ENCODE measurements around the gene ZNF17. TPM values are rescaled to one million over a fixed set of nuclear protein-coding genes. Genes with fewer than 3 reads are reported as not detected.

Gene ZNF17
- total and polyA plus RNA-seq, 8 donors: 1.5 to 138 (median 3.6) TPM

DNA sequence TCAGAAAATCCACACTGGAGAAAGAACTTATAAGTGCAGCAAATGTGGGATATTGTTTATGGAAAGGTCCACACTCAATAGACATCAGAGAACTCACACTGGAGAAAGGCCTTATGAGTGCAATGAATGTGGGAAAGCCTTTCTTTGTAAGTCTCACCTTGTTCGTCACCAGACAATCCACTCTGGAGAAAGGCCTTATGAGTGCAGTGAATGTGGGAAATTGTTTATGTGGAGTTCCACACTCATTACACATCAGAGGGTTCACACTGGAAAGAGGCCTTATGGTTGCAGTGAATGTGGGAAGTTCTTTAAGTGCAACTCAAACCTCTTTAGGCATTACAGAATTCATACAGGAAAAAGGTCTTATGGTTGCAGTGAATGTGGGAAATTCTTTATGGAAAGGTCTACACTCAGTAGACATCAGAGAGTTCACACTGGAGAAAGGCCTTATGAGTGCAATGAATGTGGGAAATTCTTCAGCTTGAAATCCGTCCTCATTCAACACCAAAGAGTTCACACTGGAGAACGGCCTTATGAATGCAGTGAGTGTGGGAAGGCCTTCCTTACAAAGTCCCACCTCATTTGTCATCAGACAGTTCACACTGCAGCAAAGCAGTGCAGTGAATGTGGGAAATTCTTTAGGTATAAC, 33.3 kb upstream of the ZNF17 start:
- peaks cover 22 to 95% (median 70%) of the 10 kb centered on the region in 4 donors for H3K9me3 ChIP-seq
- 87 to 98% (median 93%) methylated on average over 3 of the region's 3 CpGs for WGBS, 5 donors
- peaks cover 29 to 64% (median 57%) of the 10 kb centered on the region in 4 donors for H3K36me3 ChIP-seq
- TF ChIP-seq EP300 (IDR thresholded peaks at IDR 0.05) (no peak), POLR2AphosphoS5 (IDR thresholded peaks at IDR 0.05) (no peak), POLR2A (IDR thresholded peaks at IDR 0.05) (no peak)
- TF ChIP-seq, protein P1, sequence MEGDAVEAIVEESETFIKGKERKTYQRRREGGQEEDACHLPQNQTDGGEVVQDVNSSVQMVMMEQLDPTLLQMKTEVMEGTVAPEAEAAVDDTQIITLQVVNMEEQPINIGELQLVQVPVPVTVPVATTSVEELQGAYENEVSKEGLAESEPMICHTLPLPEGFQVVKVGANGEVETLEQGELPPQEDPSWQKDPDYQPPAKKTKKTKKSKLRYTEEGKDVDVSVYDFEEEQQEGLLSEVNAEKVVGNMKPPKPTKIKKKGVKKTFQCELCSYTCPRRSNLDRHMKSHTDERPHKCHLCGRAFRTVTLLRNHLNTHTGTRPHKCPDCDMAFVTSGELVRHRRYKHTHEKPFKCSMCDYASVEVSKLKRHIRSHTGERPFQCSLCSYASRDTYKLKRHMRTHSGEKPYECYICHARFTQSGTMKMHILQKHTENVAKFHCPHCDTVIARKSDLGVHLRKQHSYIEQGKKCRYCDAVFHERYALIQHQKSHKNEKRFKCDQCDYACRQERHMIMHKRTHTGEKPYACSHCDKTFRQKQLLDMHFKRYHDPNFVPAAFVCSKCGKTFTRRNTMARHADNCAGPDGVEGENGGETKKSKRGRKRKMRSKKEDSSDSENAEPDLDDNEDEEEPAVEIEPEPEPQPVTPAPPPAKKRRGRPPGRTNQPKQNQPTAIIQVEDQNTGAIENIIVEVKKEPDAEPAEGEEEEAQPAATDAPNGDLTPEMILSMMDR (IDR thresholded peaks at IDR 0.05): no peak
- H3K27ac ChIP-seq: no peak overlapping the region
- intact Hi-C loops (cut with DNase I; ENCODE audit: low total_unique reads): no loop called here
- no peak for DNase-seq
- no peaks in the 10 kb centered on the region for H3K4me1 ChIP-seq
- H3K27me3 ChIP-seq: no peaks in the 10 kb centered on the region
- H3K4me3 ChIP-seq: no peak overlapping the region

DNA sequence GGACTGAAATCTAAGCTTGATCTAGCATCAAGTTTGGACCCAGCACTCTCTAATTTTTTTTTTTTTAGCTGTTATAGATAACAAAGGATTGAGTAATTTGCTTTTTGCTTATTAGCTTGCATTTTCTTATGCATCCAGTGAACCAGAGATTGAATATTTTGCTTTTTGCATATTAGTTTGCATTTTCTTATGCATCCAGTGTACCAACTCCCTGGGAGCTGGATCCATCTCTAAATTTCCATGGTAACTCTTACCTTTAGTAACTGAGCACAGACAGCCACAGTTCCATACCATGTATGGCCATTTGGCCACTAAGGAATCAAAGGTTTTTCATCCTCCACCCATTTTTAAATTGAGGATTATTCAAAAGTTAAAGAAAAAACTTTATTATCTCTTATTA, 30.0 kb upstream of the ZNF17 start:
- no peak overlapping the region for H3K4me3 ChIP-seq
- TF ChIP-seq EP300 (IDR thresholded peaks at IDR 0.05) (no peak), POLR2A (IDR thresholded peaks at IDR 0.05) (no peak), POLR2AphosphoS5 (IDR thresholded peaks at IDR 0.05) (no peak)
- TF ChIP-seq, protein P1 (IDR thresholded peaks at IDR 0.05): no peak
- no peaks in the 10 kb centered on the region for H3K4me1 ChIP-seq
- no peak overlapping the region for H3K27ac ChIP-seq
- DNase-seq: no peak
- H3K9me3 ChIP-seq: peaks cover 22 to 76% (median 45%) of the 10 kb centered on the region in 4 donors
- intact Hi-C loops (cut with DNase I; ENCODE audit: low total_unique reads): no loop called here
- H3K27me3 ChIP-seq: no peaks in the 10 kb centered on the region
- peaks cover 13 to 31% (median 24%) of the 10 kb centered on the region in 4 donors for H3K36me3 ChIP-seq

DNA sequence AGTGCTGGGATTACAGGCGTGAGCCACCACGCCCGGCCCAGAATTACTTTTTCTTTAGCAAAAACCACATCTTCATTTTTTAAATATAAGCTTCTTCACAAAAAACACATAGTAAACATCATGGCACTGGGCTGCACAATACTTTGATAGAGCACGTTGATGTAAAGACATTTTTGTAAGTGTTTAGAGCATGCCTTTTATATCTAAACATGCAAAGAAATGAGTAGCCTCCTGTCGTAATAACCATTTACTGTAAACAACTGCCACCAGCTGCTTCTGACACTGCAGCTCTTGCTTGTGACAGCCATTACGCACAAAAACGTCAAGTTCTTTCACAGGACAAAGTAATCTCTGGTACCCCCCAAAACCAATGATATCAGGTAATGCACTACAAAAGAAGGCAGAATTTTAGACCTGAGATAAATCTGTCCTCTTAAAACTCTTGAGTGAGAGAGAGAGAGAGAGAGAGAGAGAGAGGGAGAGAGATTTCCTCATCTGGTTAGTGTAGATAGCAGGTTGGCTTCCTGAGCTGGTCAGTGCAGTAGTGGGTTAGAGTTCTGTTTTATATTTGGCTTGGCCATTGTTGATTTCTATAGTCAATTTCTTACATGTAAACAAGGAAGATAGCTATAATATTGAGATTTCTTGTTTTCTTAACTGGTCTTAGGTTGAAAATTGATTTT, 28.0 kb upstream of the ZNF17 start:
- H3K9me3 ChIP-seq: peaks cover 8 to 56% (median 26%) of the 10 kb centered on the region in 4 donors
- H3K4me3 ChIP-seq: no peak overlapping the region
- no peak overlapping the region for H3K27ac ChIP-seq
- DNase-seq: no peak
- no peaks in the 10 kb centered on the region for H3K4me1 ChIP-seq
- 67 to 76% (median 74%) methylated on average over 7 of the region's 7 CpGs for WGBS, 5 donors
- H3K36me3 ChIP-seq: peaks cover 0 to 11% (median 5%) of the 10 kb centered on the region in 4 donors
- H3K27me3 ChIP-seq: no peaks in the 10 kb centered on the region
- intact Hi-C loops (cut with DNase I; ENCODE audit: low total_unique reads): no loop called here
- TF ChIP-seq POLR2AphosphoS5 (IDR thresholded peaks at IDR 0.05) (no peak), EP300 (IDR thresholded peaks at IDR 0.05) (no peak), POLR2A (IDR thresholded peaks at IDR 0.05) (no peak)
- TF ChIP-seq, protein P1 (IDR thresholded peaks at IDR 0.05): no peak

DNA sequence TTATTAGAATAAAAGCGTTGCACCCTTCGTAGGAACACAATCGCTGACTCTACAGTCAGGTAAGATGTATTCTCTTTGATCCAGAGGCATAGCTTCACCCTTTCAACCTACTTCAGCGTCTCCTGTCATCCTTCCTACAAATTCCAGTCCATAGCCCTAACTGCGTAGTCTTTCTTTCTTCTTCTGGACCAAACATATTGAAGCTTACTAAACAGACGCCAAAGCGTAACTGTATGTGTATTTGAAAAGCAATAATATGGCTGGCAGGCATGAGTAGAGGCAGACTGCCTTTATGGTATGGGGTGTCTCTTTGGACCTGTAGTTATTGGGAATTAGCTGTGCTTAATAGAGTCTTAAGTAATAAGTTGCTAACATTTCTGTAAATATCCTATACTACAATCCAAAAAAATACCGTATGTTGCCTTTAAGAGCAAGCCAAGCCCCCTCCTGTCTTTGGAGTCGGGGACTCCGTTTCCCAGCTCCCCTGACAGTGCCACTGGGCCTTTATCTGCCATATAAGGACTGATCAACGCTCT, 21.7 kb upstream of the ZNF17 start:
- Histone ChIP-seq H3K9me3 (peaks cover 0 to 25% (median 14%) of the 10 kb centered on the region in 4 donors), H3K27ac (peak overlapping the region; percentile 75 to 97 (median 85)), H3K4me3 (peak overlapping the region; percentile 64 to 96 (median 85)), H3K27me3 (no peaks in the 10 kb centered on the region), H3K36me3 (peaks cover 5 to 23% (median 18%) of the 10 kb centered on the region in 4 donors), H3K4me1 (peaks cover 0 to 25% (median 20%) of the 10 kb centered on the region in 4 donors)
- no peak for DNase-seq
- TF ChIP-seq EP300 (IDR thresholded peaks at IDR 0.05) (no peak), POLR2A (IDR thresholded peaks at IDR 0.05) (no peak), POLR2AphosphoS5 (IDR thresholded peaks at IDR 0.05) (no peak)
- TF ChIP-seq, protein P1 (IDR thresholded peaks at IDR 0.05): no peak
- intact Hi-C loops (cut with DNase I; ENCODE audit: low total_unique reads): no loop called here
- 55 to 58% (median 56%) methylated on average over 11 of the region's 11 CpGs for WGBS, 5 donors

Data from stomach (tissue), 9 donors.